IMR-90 (cell line): Measurements from ENCODE around the gene C2orf92. TPM values are rescaled to one million over a fixed set of nuclear protein-coding genes. Genes with fewer than 3 reads are reported as not detected.

Experiments
- ATAC-seq: fragments of 200-7000 bp; cut with Tn5 transposase; 2 replicates; pipeline ENCODE4 v1.9.1; 2020; ENCODE audit warnings: low read depth, mild to moderate bottlenecking, moderate library complexity
- BruUV-seq: library from RNA; stranded (reverse); fragments of 400-500 nt; replicated peaks from 2 replicates; lab custom pipeline; 2021; lab: Mats Ljungman, UMichigan
- CTCF ChIA-PET: fragments of 300-600 bp; formaldehyde crosslinking; extraction: SDS; loops from one replicate; lab custom pipeline; 2021; ENCODE audit warnings: antibody characterized with exemption; lab: Yijun Ruan, JAX
- POLR2A ChIA-PET: fragments of 300-600 bp; sonication (Branson Sonifier 250); formaldehyde crosslinking; loops from one replicate; lab custom pipeline; 2022; ENCODE audit warnings: antibody characterized with exemption; ENCODE audit not compliant: unreplicated experiment; lab: Charles Lee
- DNase-seq: peaks from one replicate; pipeline ENCODE4 v3.0.0; 2013
- H2AFZ ChIP-seq: replicated peaks from 2 replicates; pipeline ENCODE3; 2013; ENCODE audit warnings: low read length, mild to moderate bottlenecking; ENCODE audit not compliant: poor library complexity
- H2AK5ac ChIP-seq: 2 replicates; pipeline ENCODE4 v1.6.1; 2013; ENCODE audit warnings: low read depth, low read length, inconsistent platforms
- H2AK9ac ChIP-seq: replicated peaks from 2 replicates; pipeline ENCODE3; 2013; ENCODE audit warnings: mild to moderate bottlenecking, low read depth, low read length, moderate library complexity; ENCODE audit not compliant: poor library complexity
- H2BK120ac ChIP-seq: 2 replicates; pipeline ENCODE4 v1.6.1; 2013; ENCODE audit warnings: low read depth, low read length, inconsistent platforms
- H2BK15ac ChIP-seq: 3 replicates; pipeline ENCODE4 v1.6.1; 2013; ENCODE audit warnings: low read depth, low read length, inconsistent platforms
- H2BK20ac ChIP-seq: 2 replicates; pipeline ENCODE4 v1.6.1; 2013; ENCODE audit warnings: low read depth, mild to moderate bottlenecking, inconsistent platforms, low read length, moderate library complexity
- H2BK5ac ChIP-seq: 2 replicates; pipeline ENCODE4 v1.6.1; 2013; ENCODE audit warnings: mild to moderate bottlenecking, low read depth, low read length, inconsistent platforms; ENCODE audit not compliant: poor library complexity, severe bottlenecking
- H3K14ac ChIP-seq: replicated peaks from 2 replicates; pipeline ENCODE4 v1.6.1; 2013; ENCODE audit warnings: low read depth, low read length, inconsistent platforms
- H3K18ac ChIP-seq: 2 replicates; pipeline ENCODE4 v1.6.1; 2013; ENCODE audit warnings: low read depth, low read length, control low read depth
- H3K23ac ChIP-seq: 2 replicates; pipeline ENCODE4 v1.6.1; 2013; ENCODE audit warnings: low read depth, low read length, inconsistent platforms
- H3K27ac ChIP-seq: 2 replicates; pipeline ENCODE4 v1.5.1; 2013; ENCODE audit warnings: mild to moderate bottlenecking, control low read depth, low read length; ENCODE audit not compliant: insufficient read depth
- H3K27me3 ChIP-seq: 2 replicates; pipeline ENCODE4 v1.6.1; 2013; ENCODE audit warnings: low read length; ENCODE audit not compliant: control insufficient read depth, insufficient read depth
- H3K36me3 ChIP-seq: 2 replicates; pipeline ENCODE4 v1.6.1; 2013; ENCODE audit warnings: low read length, mixed read lengths; ENCODE audit not compliant: control insufficient read depth, insufficient read depth
- H3K4ac ChIP-seq: 2 replicates; pipeline ENCODE4 v1.6.1; 2013; ENCODE audit warnings: low read depth, low read length, inconsistent platforms
- H3K4me1 ChIP-seq: 2 replicates; pipeline ENCODE4 v1.6.1; 2013; ENCODE audit warnings: low read length, mixed read lengths; ENCODE audit not compliant: control insufficient read depth, insufficient read depth
- H3K4me2 ChIP-seq: 2 replicates; pipeline ENCODE4 v1.6.1; 2013; ENCODE audit warnings: low read depth, mild to moderate bottlenecking, control low read depth, low read length, moderate library complexity
- H3K4me3 ChIP-seq: 2 replicates; pipeline ENCODE4 v1.5.1; 2013; ENCODE audit warnings: low read depth, mild to moderate bottlenecking, control low read depth, low read length, moderate library complexity; ENCODE audit not compliant: insufficient read depth
- H3K56ac ChIP-seq: 2 replicates; pipeline ENCODE4 v1.6.1; 2013; ENCODE audit warnings: low read length, inconsistent platforms; ENCODE audit not compliant: insufficient read depth; ENCODE audit errors: extremely low read depth
- H3K79me1 ChIP-seq, 2 experiments: 2 replicates each; pipeline ENCODE4 v1.6.1; 2013; ENCODE audit warnings: low read length in 2 of 2, inconsistent platforms in 1 of 2, low read depth in 1 of 2
- H3K9ac ChIP-seq: 2 replicates; pipeline ENCODE4 v1.6.1; 2013; ENCODE audit warnings: low read depth, low read length, control low read depth
- H3K9me1 ChIP-seq: 2 replicates; pipeline ENCODE4 v1.6.1; 2013; ENCODE audit warnings: low read length, inconsistent platforms; ENCODE audit not compliant: insufficient read depth
- H3K9me3 ChIP-seq: 2 replicates; pipeline ENCODE4 v1.6.1; 2013; ENCODE audit warnings: low read length; ENCODE audit not compliant: control insufficient read depth, insufficient read depth
- H4K20me1 ChIP-seq: 2 replicates; pipeline ENCODE4 v1.6.1; 2013; ENCODE audit warnings: low read length, inconsistent platforms; ENCODE audit not compliant: insufficient read depth
- H4K5ac ChIP-seq: 2 replicates; pipeline ENCODE4 v1.6.1; 2013; ENCODE audit warnings: mild to moderate bottlenecking, low read depth, low read length, control low read depth
- H4K8ac ChIP-seq, 2 experiments: 2 replicates each; pipeline ENCODE4 v1.6.1; 2013; ENCODE audit warnings: low read depth in 2 of 2, low read length in 2 of 2, control low read depth in 1 of 2, inconsistent platforms in 1 of 2
- H4K91ac ChIP-seq: 2 replicates; pipeline ENCODE4 v1.6.1; 2013; ENCODE audit warnings: low read depth, low read length, inconsistent platforms; ENCODE audit not compliant: insufficient read depth
- BHLHE40 ChIP-seq: fragments of 150-350 bp; IDR thresholded peaks from 2 replicates; pipeline ENCODE4 v1.6.1; 2016; ENCODE audit warnings: mild to moderate bottlenecking, low read depth, low read length
- CEBPB ChIP-seq: IDR thresholded peaks from 2 replicates; pipeline ENCODE4 v1.6.1; 2012; ENCODE audit warnings: low read depth, low read length, improper control_type of control experiment
- CHD1 ChIP-seq: IDR thresholded peaks from 2 replicates; pipeline ENCODE4 v1.6.1; 2012; ENCODE audit warnings: low read depth, low read length, improper control_type of control experiment
- ELK1 ChIP-seq: fragments of 150-350 bp; IDR thresholded peaks from 2 replicates; pipeline ENCODE4 v1.6.1; 2016; ENCODE audit warnings: low read depth, mild to moderate bottlenecking, low read length, moderate library complexity, borderline replicate concordance
- FOS ChIP-seq: fragments of 150-350 bp; IDR thresholded peaks from 2 replicates; pipeline ENCODE4 v1.6.1; 2016; ENCODE audit warnings: low read depth, low read length
- MAFK ChIP-seq: IDR thresholded peaks from 2 replicates; pipeline ENCODE4 v1.6.1; 2012; ENCODE audit warnings: low read depth, low read length, improper control_type of control experiment
- MAZ ChIP-seq: IDR thresholded peaks from 2 replicates; pipeline ENCODE4 v1.6.1; 2012; ENCODE audit warnings: low read depth, mild to moderate bottlenecking, low read length, improper control_type of control experiment, moderate library complexity, borderline replicate concordance
- MXI1 ChIP-seq: IDR thresholded peaks from 2 replicates; pipeline ENCODE4 v1.6.1; 2012; ENCODE audit warnings: low read depth, mild to moderate bottlenecking, low read length, moderate library complexity, borderline replicate concordance
- POLR2A ChIP-seq: IDR thresholded peaks from 2 replicates; pipeline ENCODE4 v1.6.1; 2012; ENCODE audit warnings: mild to moderate bottlenecking, low read depth, low read length
- RAD21 ChIP-seq: IDR thresholded peaks from 2 replicates; pipeline ENCODE4 v1.6.1; 2012; ENCODE audit warnings: low read length, improper control_type of control experiment
- RCOR1 ChIP-seq: IDR thresholded peaks from 2 replicates; pipeline ENCODE4 v1.6.1; 2012; ENCODE audit warnings: mild to moderate bottlenecking, low read length, improper control_type of control experiment; ENCODE audit not compliant: insufficient replicate concordance
- SMC3 ChIP-seq: fragments of 150-350 bp; IDR thresholded peaks from 2 replicates; pipeline ENCODE4 v1.6.1; 2016; ENCODE audit warnings: low read depth, mild to moderate bottlenecking, antibody characterized with exemption, low read length, moderate library complexity
- WGBS, 2 experiments: methylation state at CpG; one replicate each; pipeline versions ENCODE4 v1.1.5 to v1.1.7; 2013; ENCODE audit warnings: missing lambda C conversion rate in 2 of 2; ENCODE audit not compliant: insufficient read length in 1 of 2; ENCODE audit errors: extremely low coverage in 2 of 2; 5-methylcytosine and 5-hydroxymethylcytosine counted together
- dilution Hi-C: fragments of 300-500 bp; cut with HindIII; formaldehyde crosslinking; loops from one replicate; pipeline ENCODE4 v1.14.3; 2018; ENCODE audit warnings: low sequenced_read_pairs; ENCODE audit not compliant: unreplicated experiment
- in situ Hi-C: fragments of 300-500 bp; cut with MboI; formaldehyde crosslinking; loops from 3 replicates; pipeline ENCODE4 v1.14.3; 2019; ENCODE audit warnings: low sequenced_read_pairs, inconsistent platforms, mixed read lengths
- intact Hi-C: fragments of 100-400 bp; cut with micrococcal nuclease; formaldehyde crosslinking; loops from 2 replicates; pipeline ENCODE4 v1.10.0; 2022
- polyA plus RNA-seq, 3 experiments: library from polyadenylated mRNA; depleted of rRNA; stranded (reverse); fragments of >200 nt; gene quantifications; 2 replicates each; pipeline ENCODE4 v1.2.3, GENCODE V29; 2012; ENCODE audit warnings: low replicate concordance in 1 of 3
- total RNA-seq: library from RNA; depleted of rRNA; stranded (reverse); fragments of >200 nt; gene quantifications from 2 replicates; pipeline ENCODE4 v1.2.3, GENCODE V29; 2012
- TF ChIP-seq, protein P1 (sequence below): conservative IDR thresholded peaks from 2 replicates; pipeline ENCODE4 v1.5.1; 2012; ENCODE audit warnings: mild to moderate bottlenecking, low read depth, low read length, improper control_type of control experiment
- TF ChIP-seq, protein P2 (sequence below): fragments of 150-350 bp; IDR thresholded peaks from 2 replicates; pipeline ENCODE4 v1.6.1; 2017; ENCODE audit warnings: mild to moderate bottlenecking, antibody characterized with exemption, low read length, low read depth

Gene C2orf92
- total and polyA plus RNA-seq, 2 of the 4 experiments (the other 2 are of a cell fraction), result 0.90 to 2.5 TPM

GRCh38 chr2:97716695-97717612, 47.4 kb downstream of the C2orf92 start:
- Histone ChIP-seq H2BK20ac (no peak overlapping the region), H3K56ac (no peak overlapping the region), H4K20me1 (no peaks in the 10 kb centered on the region; the same call in 1 of the 2 replicates), H3K4me2 (no peak overlapping the region), H2BK5ac (no peak overlapping the region), H3K4ac (no peak overlapping the region), H3K9me3 (no peaks in the 10 kb centered on the region), H3K9ac (no peak overlapping the region), H3K27ac (no peak overlapping the region), H4K8ac (no peak overlapping the region), H3K36me3 (no peaks in the 10 kb centered on the region), H2AFZ (no peak overlapping the region), H2AK5ac (no peak overlapping the region), H4K91ac (no peak overlapping the region), H3K4me1 (no peaks in the 10 kb centered on the region), H3K27me3 (peaks cover 21% of the 10 kb centered on the region), H3K18ac (no peak overlapping the region), H3K4me3 (no peak overlapping the region), H3K9me1 (no peaks in the 10 kb centered on the region), H3K23ac (no peak overlapping the region), H4K5ac (no peak overlapping the region), H2BK120ac (no peak overlapping the region), H2AK9ac (no peak overlapping the region), H2BK15ac (no peak overlapping the region), H3K79me1 (no peaks in the 10 kb centered on the region), H3K14ac (no peak overlapping the region)
- DNase-seq (no peak), ATAC-seq (no peak)
- dilution Hi-C loops (no loop called here), intact Hi-C loops (no loop called here), in situ Hi-C loops (no loop called here)
- BruUV-seq, result no TSS peak
- CTCF ChIA-PET, result interaction anchor here (0.6 kb wide), 1 partner anchor 54 kb away, joined by 3 read pairs; no protein-coding TSS in a partner anchor
- 58% methylated on average over 9 of the region's 21 CpGs; no CpG with 5 or more reads in 1 of the 2 experiments for WGBS, 2 experiments
- POLR2A ChIA-PET, result no interaction called here
- TF ChIP-seq CEBPB (no peak), SMC3 (no peak), MAZ (no peak), FOS (no peak), MXI1 (no peak), RAD21 (no peak), BHLHE40 (no peak), RCOR1 (no peak), CHD1 (no peak), POLR2A (no peak), MAFK (no peak), ELK1 (no peak)
- TF ChIP-seq, protein P1, sequence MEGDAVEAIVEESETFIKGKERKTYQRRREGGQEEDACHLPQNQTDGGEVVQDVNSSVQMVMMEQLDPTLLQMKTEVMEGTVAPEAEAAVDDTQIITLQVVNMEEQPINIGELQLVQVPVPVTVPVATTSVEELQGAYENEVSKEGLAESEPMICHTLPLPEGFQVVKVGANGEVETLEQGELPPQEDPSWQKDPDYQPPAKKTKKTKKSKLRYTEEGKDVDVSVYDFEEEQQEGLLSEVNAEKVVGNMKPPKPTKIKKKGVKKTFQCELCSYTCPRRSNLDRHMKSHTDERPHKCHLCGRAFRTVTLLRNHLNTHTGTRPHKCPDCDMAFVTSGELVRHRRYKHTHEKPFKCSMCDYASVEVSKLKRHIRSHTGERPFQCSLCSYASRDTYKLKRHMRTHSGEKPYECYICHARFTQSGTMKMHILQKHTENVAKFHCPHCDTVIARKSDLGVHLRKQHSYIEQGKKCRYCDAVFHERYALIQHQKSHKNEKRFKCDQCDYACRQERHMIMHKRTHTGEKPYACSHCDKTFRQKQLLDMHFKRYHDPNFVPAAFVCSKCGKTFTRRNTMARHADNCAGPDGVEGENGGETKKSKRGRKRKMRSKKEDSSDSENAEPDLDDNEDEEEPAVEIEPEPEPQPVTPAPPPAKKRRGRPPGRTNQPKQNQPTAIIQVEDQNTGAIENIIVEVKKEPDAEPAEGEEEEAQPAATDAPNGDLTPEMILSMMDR, result no peak
- TF ChIP-seq, protein P2, sequence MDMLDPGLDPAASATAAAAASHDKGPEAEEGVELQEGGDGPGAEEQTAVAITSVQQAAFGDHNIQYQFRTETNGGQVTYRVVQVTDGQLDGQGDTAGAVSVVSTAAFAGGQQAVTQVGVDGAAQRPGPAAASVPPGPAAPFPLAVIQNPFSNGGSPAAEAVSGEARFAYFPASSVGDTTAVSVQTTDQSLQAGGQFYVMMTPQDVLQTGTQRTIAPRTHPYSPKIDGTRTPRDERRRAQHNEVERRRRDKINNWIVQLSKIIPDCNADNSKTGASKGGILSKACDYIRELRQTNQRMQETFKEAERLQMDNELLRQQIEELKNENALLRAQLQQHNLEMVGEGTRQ, result no peak
